Measurements from ENCODE around the gene HOXA11.

Gene HOXA11

GRCh38 chr7:27157702-27158431 is 27.2 kb downstream of the HOXA11 start:
- no peak for DNase-seq (ENCODE audit: low read depth)

- DNase-seq (ENCODE audit: low read depth) = no peak
Measured at GRCh38 chr7:27156916-27157701, 27.9 kb downstream of the HOXA11 start.

DNA sequence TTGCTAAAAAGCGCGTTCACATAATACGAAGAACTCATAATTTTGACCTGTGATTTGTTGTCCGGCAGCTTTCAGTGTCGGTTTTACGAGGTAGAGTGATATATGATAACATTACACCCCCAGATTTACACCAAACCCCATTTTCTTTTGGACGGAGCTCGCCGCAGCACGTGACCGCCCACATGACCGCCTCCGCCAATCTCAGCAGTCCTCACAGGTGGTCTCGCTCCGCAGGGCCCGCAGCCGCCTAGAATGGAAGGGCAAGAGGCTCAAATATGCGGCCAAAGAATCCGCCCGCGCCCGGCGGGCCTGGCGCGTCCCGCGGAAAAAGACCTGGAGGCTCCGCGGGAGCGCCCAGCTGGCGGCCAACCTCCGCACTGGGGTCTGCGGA is 28.5 kb downstream of the HOXA11 start, which contains the start of gene HOXA7:
Gene HOXA7, minus strand, starts transcription at position 168 of the 391 bp plus-strand sequence. Its CDS starts 130 bp downstream, at position 38.
- DNase-seq (ENCODE audit: low read depth) = no peak

DNA sequence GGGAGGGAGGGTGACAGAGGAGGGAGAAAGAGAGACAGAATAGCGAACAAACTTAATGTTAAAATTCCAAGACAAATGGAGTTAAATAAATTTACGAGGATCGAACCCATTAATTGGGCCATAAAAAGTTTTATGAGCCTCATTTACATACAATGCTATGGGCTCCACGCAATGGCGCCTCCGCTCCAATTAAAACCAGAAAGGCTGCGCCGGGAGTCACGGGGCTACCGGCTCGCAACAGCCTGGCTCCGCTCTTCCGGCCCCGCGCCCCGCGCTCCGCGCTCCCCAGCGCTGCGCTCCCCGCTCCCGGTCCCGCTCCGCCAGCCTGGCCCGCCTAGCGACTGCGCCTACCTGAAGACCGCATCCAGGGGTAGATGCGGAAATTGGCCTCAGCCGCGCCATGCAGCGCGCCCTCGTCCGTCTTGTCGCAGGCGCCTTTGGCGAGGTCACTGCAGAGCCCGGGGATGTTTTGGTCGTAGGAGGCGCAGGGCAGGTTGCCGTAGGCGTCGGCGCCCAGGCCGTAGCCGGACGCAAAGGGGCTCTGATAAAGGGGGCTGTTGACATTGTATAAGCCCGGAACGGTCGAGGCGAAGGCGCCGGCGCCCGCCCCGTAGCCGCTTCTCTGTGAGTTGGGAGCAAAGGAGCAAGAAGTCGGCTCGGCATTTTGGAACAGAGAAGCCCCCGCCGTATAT is 29.1 kb downstream of the HOXA11 start:
- no peak for DNase-seq (ENCODE audit: low read depth)

DNA sequence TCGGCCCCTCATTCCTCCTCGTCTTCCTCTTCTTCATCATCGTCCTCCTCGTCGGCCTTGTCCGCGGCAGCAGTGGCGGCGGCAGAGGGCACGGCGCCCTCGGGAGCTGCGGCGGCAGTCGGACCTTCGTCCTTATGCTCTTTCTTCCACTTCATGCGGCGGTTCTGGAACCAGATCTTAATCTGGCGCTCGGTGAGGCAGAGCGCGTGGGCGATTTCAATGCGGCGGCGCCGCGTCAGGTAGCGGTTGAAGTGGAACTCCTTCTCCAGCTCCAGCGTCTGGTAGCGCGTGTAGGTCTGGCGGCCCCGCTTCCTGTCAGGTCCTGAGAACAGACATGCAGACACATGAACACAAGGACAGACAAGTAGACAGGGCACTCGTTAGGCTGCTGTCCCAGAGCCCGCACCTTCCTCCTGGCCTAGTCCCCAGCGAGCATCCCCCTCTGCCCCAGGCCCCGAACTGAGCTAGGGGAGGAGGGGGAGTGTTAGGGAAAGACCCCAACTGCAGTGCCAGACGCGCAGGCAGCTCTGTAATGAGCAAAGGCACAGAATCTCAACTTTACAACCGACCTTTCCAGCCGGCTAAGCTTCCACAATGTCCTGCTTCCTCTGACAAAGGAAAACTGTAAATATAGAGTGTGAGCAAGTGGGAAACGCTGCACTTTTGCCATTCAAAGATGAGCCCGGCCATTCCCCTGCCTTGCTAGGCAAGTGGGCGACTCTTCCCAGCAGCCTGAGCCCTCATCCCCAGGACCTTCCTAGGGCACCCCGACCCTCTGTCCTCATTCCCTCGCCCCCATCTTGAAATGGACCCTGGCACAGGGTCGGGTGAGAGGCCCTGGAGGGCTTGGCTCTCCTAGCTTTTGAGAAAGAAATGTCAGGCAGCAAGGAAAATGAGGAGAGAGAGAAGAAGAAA is 29.9 kb downstream of the HOXA11 start:
- no peak for DNase-seq (ENCODE audit: low read depth)

DNA sequence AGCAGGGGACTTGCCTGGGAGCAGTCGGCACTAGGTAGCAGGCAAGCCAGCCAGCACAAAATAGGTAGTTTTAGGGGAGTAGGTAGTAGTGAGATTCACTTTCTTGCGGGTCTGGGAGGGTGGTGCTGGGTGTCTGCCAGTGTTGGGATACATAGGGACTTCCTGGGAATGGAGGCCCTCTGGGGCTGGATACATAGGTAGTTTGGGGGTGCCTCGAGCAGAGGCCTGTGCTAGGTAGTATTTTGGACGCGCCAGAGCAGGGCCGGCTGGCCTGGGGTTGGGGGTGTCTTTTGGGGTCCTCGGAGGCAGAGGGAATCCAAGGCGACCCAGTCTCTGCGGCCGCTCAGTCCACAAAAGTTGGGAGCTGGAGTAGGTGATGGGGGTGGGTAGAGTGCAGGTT is 30.7 kb downstream of the HOXA11 start:
- DNase-seq (ENCODE audit: low read depth) = no peak

GRCh38 chr7:27153526-27153925 is 31.5 kb downstream of the HOXA11 start:
- no peak for DNase-seq (ENCODE audit: low read depth)

DNA sequence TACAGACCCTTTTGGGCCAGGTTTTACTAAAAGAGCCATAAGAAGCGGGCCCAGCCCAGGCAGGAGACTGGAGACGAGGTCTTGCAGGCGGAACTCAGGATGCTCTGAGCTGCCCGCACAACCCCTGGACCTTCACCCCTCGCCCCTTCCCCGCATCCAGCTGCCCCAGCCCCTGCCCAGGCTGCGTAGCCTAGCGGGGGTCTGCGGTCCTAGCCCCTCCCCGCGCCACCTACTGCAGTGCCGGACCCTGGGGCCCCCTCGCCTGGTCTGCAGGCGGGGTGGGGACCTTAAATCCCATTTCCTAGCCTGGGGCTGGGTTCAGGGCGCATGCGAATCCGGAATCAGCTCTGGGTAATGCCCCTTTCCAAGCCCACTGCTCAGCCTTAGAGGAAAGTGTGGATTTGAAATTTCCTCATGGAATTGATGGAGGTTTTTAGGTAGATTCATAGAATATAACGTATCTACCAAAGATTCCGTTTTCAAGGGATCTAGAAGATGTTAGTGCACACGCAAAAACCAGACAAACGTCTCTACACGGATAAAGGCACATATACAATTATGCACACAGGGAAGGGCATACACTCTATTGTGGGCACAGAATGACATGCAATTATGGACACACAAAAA is 32.1 kb downstream of the HOXA11 start:
- DNase-seq (ENCODE audit: low read depth) = no peak

DNA sequence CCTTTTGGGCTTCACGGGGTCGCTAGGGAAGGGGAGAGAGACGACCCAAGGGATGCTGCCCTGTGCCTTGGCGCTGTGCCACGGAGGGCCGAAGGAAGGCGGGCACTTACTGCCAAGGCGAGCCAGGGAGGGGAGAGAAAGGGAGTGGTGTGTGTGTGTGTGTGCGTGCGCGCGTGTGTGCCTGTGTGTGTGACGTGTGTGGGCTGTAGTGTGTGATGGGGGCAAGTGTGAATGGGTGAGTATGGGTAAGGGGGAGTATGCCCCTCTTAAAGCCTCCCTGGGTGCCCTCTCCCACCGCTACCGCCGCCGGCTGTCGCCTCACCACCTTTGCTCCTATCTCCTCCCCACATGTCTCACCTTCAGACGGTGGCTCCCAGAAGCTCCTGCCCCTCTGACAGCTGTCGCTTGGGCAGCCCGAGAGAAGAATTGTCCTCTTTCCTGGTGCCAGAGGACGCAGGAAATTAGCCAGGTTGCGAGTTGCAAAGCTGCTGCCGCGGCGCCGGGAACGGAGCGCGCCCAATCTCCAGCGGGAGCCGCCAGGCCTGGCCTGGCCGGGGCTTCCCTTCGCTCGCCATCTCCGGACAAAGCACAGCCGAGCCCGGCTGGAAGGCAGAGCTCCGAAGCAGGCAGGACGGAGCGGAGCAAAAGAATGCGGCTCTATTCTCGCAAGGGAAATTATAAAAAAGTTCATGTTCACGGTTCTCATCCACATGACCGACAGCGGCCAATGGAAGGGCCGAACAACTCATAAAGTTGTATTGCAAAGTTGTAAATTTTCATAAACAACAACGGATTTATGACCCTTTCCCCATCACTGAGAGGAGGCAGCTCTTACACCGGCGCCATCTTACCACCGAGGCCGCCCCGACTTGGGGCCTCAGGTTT is 32.9 kb downstream of the HOXA11 start, which contains the start of gene HOXA3:
Gene HOXA3, minus strand, starts transcription at position 653 of the 885 bp plus-strand sequence. CDS start 41,943 bp downstream, outside the sequence.
- DNase-seq (ENCODE audit: low read depth) = no peak

- DNase-seq (ENCODE audit: low read depth) = no peak
Measured at GRCh38 chr7:27151341-27151930, 33.6 kb downstream of the HOXA11 start.

- peak; percentile 53 for DNase-seq (ENCODE audit: low read depth)
Measured at GRCh38 chr7:27150568-27151340, 34.3 kb downstream of the HOXA11 start.

DNA sequence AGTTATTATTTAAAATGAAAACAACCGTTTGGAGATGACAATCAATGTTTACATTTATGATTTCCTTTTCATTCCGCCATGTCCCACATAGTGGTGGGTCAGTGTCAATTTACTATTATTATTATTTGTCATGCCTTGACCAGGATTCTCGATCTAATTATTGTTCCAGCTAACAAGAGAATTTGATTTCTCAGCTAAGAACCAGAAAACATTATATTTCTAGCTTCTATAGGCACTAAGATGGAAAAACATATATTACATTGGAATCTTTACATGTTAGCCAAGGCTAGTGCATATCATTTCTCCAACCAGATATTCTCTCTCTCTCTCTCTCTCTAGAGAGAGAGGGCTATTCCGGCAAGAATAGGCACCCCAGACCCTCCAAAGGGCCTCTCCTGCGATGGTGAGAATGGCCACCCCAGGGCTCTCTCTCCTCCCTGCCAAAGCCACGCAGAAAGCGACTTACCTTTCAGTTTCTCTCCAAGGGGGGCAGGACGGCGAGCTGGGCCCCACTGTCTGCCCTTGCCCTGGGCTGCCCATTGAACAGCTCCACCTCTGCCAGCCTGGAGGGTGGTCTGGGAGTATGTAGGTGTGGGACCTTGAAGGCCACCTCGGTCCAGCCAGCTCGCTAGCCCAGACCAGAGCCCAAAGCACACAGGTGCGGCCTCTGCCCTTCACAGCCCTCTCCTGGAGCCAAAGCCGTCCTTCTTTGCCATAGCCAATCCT is 35.0 kb downstream of the HOXA11 start:
- no peak for DNase-seq (ENCODE audit: low read depth)

DNA sequence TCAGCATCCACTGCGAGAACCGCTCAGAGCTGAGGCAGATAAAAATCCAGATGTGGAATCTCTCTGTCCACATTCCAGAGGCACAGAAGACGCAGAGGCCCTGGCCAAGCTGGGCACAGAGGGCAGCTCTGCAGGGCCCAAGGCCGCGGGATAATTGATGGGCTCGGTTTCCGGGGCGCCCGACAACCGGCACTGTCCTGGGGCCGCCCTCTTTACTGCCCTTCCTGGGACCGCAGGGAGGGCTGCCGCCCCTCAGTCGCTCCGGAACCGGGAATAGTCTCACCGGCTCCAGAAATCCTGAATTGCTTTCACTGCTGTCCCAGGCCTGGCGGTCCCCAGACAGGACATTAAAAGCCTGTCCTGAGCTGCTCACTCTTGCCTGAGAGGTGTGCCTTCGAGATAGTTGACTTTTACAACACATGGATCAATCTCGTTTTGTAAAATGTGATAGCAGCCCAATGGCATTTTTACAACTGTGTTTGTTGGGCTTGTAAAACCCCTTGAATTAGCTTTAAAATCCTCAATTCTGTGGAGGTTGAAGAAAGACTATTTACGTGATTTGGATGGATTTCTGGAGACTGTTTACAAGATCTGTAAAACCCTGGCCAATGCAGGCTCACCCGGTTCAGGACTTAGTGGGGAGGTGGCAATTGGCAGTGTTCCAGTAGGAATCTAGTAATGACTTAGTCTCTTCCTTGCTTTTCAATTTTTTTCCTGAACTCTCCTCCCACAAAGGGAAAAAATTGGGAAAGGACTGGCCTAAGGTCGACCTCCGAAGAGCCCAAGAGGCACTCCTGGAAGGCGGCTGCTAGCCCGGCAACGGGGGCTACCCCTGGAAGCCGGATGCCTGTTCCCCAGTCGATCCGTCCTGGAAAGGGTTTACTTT is 36.0 kb downstream of the HOXA11 start:
- DNase-seq (ENCODE audit: low read depth) = no peak

- no peak for DNase-seq (ENCODE audit: low read depth)
Measured at GRCh38 chr7:27148031-27148755, 36.8 kb downstream of the HOXA11 start.

DNA sequence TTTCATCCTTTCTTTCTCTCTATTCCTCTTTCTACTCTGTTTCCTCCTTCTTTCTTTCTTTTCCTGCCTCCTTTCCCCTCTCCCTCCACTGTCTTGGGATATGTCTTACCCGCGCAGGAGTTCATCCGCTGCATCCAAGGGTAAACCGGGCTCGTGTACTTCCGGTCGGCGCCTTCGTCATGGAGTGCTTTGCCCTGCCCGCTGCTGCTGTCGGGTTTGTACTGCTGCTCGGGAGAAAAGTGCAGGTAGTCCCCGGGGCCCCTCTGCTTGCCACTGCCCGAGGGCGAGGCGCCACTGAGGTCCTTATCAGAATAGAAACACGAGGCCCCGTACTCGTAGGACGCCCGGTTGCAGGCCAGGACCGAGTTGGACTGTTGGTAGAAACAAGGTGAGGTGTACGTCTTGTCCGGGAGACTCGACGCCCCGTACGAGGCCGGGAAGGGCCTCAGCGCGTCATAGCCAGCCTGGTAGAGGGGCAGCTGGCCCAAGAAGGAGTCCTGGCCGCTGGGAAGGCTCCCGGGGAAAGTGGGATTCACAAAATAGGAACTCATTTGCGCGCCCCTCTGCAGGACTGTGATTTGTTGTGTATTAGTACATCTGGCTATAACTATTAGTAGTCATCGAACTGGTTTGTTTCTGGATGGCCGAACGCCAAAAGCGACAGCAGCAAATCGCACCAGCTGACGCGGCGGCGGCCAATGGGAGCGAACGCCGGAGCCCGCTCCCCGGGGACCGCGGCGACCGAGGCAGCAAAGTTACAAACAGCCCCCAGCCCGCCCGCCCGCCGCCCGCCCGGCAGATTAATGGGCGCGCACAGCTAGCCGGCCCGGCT is 37.6 kb downstream of the HOXA11 start, which contains the start of gene HOXA6:
Gene HOXA6, minus strand, starts transcription at position 576 of the 832 bp plus-strand sequence. Its CDS starts 25 bp downstream, at position 551.
- DNase-seq (ENCODE audit: low read depth) = no peak

All from activated T-cell treated with anti-CD3 and anti-CD28 coated beads for 1 hour (primary cell).